Gastrocnemius medialis (tissue), 4 donors: ENCODE results near the gene HK1.

ENCODE experiments used
- POLR2A ChIP-seq, 2 donors: fragments of 450-650 bp; IDR thresholded peaks; one replicate each; pipeline ENCODE4 v1.6.1; 2017; ENCODE audit warnings: antibody characterized with exemption in 2 of 2, mild to moderate bottlenecking in 2 of 2, moderate library complexity in 2 of 2
- TF ChIP-seq, protein P1 (sequence below), 5 experiments: fragments of 450-650 bp in 3 of 5; fragments of 200-600 bp in 2 of 5; sonication (generic) in 2 of 5; IDR thresholded peaks in 4 of 5; conservative IDR thresholded peaks in 1 of 5; 1 replicate in 4 of 5; 2 replicates in 1 of 5; pipeline ENCODE4 v1.5.1; 2016 to 2019; ENCODE audit warnings: antibody characterized with exemption in 5 of 5, mild to moderate bottlenecking in 3 of 5, moderate library complexity in 3 of 5

DNA sequence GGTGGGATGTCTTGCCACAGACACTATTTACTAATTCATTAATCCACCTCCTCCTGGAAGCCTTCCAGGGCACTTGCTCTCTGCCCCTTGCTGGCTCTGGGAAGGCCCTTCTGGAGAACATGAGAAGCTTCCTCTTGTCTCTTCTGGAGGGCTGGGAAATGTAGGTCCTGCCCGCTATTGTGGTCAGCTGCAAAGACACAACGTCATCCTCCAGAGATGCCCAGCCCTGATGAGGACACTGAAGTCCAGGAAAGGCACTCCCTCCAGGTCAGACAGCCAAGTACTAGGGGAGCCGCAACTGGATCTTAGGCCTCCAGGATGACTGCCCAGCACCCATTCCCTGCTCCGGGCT lies 148.1 kb downstream of the HK1 start:
- TF ChIP-seq, protein P1, sequence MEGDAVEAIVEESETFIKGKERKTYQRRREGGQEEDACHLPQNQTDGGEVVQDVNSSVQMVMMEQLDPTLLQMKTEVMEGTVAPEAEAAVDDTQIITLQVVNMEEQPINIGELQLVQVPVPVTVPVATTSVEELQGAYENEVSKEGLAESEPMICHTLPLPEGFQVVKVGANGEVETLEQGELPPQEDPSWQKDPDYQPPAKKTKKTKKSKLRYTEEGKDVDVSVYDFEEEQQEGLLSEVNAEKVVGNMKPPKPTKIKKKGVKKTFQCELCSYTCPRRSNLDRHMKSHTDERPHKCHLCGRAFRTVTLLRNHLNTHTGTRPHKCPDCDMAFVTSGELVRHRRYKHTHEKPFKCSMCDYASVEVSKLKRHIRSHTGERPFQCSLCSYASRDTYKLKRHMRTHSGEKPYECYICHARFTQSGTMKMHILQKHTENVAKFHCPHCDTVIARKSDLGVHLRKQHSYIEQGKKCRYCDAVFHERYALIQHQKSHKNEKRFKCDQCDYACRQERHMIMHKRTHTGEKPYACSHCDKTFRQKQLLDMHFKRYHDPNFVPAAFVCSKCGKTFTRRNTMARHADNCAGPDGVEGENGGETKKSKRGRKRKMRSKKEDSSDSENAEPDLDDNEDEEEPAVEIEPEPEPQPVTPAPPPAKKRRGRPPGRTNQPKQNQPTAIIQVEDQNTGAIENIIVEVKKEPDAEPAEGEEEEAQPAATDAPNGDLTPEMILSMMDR (IDR thresholded peaks at IDR 0.05 in 4 of 5, conservative IDR thresholded peaks at IDR 0.05 in 1 of 5) = no peak
- TF ChIP-seq POLR2A (IDR thresholded peaks at IDR 0.05) = no peak
